ENCODE data around the gene WDR72. TPM values are rescaled to one million over a fixed set of nuclear protein-coding genes. Genes with fewer than 3 reads are reported as not detected.

Gene WDR72
- total and polyA plus RNA-seq, 2 of the 8 experiments (the other 6 are each of a cell fraction or from before 2014, with no cell fraction given), result 1.2 to 1.9 TPM

DNA sequence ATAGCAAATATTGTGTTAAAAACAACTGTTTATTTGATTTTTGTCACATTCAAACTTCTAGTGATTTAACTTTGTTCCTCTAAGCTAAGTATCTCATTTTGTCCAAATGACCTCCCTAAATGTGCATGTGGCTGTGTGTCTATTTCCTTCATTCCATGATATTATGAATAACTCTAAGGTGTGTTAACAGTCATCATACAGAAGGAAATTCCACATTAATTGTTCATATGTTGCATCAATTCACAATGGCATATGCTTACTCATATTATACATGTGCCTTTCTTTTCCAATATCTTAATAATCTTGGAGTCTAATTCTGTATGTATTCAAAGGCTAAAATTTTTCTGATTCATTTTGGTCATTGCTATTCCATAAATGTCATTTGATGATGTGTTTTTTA is 186.4 kb downstream of the WDR72 start:
- no peak overlapping the region for H2AFZ ChIP-seq (ENCODE audit: low read length)
- ChIA-PET CTCF (ENCODE audit: partially characterized antibody) (interaction anchor here (1.0 kb wide), 1 partner anchor 16 kb away, joined by 3 read pairs; no protein-coding TSS in a partner anchor), POLR2A (ENCODE audit: partially characterized antibody) (no interaction called here)
- no peak overlapping the region for H2BK15ac ChIP-seq (ENCODE audit: low read length)
- no peak overlapping the region for H2BK120ac ChIP-seq (replicated peaks; ENCODE audit: low read depth, low read length)
- H3K18ac ChIP-seq (ENCODE audit: extremely low read depth, low read length), result no peak overlapping the region
- H3K4me2 ChIP-seq (ENCODE audit: insufficient read depth in 1 of 2, low read depth in 2 of 2, low read length in 2 of 2), result no peak overlapping the region
- H3K23ac ChIP-seq (ENCODE audit: insufficient read length), result no peak overlapping the region
- FAIRE-seq (no peak), DNase-seq (ENCODE audit: low read depth in 1 of 2, low spot score in 2 of 2) (no peak)
- H3K9ac ChIP-seq (replicated peaks in 1 of 4; ENCODE audit: extremely low read depth in 1 of 4, low read depth in 3 of 4, low read length in 3 of 4), result no peak overlapping the region
- no peaks in the 10 kb centered on the region for H4K20me1 ChIP-seq (replicated peaks in 1 of 2; ENCODE audit: control insufficient read depth in 1 of 2, insufficient read depth in 2 of 2, low read length in 2 of 2)
- H2BK12ac ChIP-seq (ENCODE audit: low read depth, low read length), result no peak overlapping the region
- no peak overlapping the region for H3K56ac ChIP-seq (replicated peaks; ENCODE audit: insufficient read length, low read depth, low read length)
- H3K4ac ChIP-seq (replicated peaks; ENCODE audit: insufficient read length, low read depth, low read length), result no peak overlapping the region
- no peak overlapping the region for H2AK5ac ChIP-seq (ENCODE audit: low read depth, low read length)
- H3K14ac ChIP-seq (ENCODE audit: insufficient read length), result no peak overlapping the region
- no peaks in the 10 kb centered on the region for H3K36me3 ChIP-seq (ENCODE audit: control insufficient read depth in 2 of 4, insufficient read depth in 4 of 4, low read length in 3 of 4)
- no peaks in the 10 kb centered on the region for H3K23me2 ChIP-seq (ENCODE audit: low read depth, low read length)
- no peaks in the 10 kb centered on the region for H3K4me1 ChIP-seq (replicated peaks in 1 of 4; ENCODE audit: control insufficient read depth in 3 of 4, insufficient read depth in 4 of 4, low read length in 3 of 4)
- H4K91ac ChIP-seq (replicated peaks; ENCODE audit: insufficient read length, low read length), result no peak overlapping the region
- no peak overlapping the region for H2BK5ac ChIP-seq (ENCODE audit: low read depth, low read length)
- no peak overlapping the region for H3K27ac ChIP-seq (ENCODE audit: low read depth, low read length)
- no peaks in the 10 kb centered on the region for H3K79me2 ChIP-seq (ENCODE audit: control insufficient read depth in 1 of 2, insufficient read depth in 2 of 2, low read length in 2 of 2)
- H3K27me3 ChIP-seq (replicated peaks in 1 of 4; ENCODE audit: control insufficient read depth in 3 of 4, extremely low read depth in 1 of 4, insufficient read depth in 3 of 4, low read length in 3 of 4), result no peaks in the 10 kb centered on the region
- no peak overlapping the region for H4K5ac ChIP-seq (ENCODE audit: insufficient read length, low read depth, low read length)
- H4K8ac ChIP-seq (ENCODE audit: extremely low read depth, insufficient read depth, low read length), result no peak overlapping the region
- H2BK20ac ChIP-seq (ENCODE audit: low read length), result no peak overlapping the region
- no peaks in the 10 kb centered on the region for H3K79me1 ChIP-seq (ENCODE audit: low read depth, low read length)
- no peaks in the 10 kb centered on the region for H3K9me3 ChIP-seq (ENCODE audit: insufficient read depth in 2 of 2, low read depth in 1 of 2, low read length in 1 of 2)
- H3K4me3 ChIP-seq (ENCODE audit: extremely low read depth in 1 of 4, insufficient read depth in 2 of 4, low read depth in 3 of 4, low read length in 4 of 4), result no peak overlapping the region
- TF ChIP-seq CHD7 (IDR thresholded peaks at IDR 0.05; ENCODE audit: insufficient replicate concordance, low read length), result no peak
